Keratinocyte (primary cell): ENCODE results near the gene GRWD1. TPM values are rescaled to one million over a fixed set of nuclear protein-coding genes. Genes with fewer than 3 reads are reported as not detected.

Experiments used
- DNase-seq: peaks from one replicate; pipeline ENCODE4 v3.0.0-alpha.2; 2011; ENCODE audit warnings: low read depth, missing footprints, low spot score
- FAIRE-seq: peaks from 2 replicates; lab custom pipeline; 2011; peaks lifted over from hg19 to GRCh38; lab: Jason Lieb, UNC
- H2AFZ ChIP-seq: 2 replicates; pipeline ENCODE4 v1.6.0; 2012; ENCODE audit warnings: low read length, control low read depth, inconsistent platforms; ENCODE audit not compliant: control insufficient read depth
- H3K27ac ChIP-seq: 2 replicates; pipeline ENCODE4 v1.5.1; 2011; ENCODE audit warnings: low read length; ENCODE audit not compliant: control insufficient read depth, insufficient read depth
- H3K27me3 ChIP-seq: 3 replicates; pipeline ENCODE4 v1.6.0; 2011; ENCODE audit warnings: low read length; ENCODE audit not compliant: control insufficient read depth, insufficient read depth; ENCODE audit errors: extremely low read depth
- H3K36me3 ChIP-seq, 2 experiments: 2 replicates in 1 of 2; 3 replicates in 1 of 2; pipeline ENCODE4 v1.5.1; 2011; ENCODE audit warnings: low read length in 2 of 2, mild to moderate bottlenecking in 1 of 2; ENCODE audit not compliant: control insufficient read depth in 2 of 2, insufficient read depth in 2 of 2; ENCODE audit errors: extremely low read depth in 1 of 2
- H3K4me1 ChIP-seq: 3 replicates; pipeline ENCODE4 v1.5.1; 2011; ENCODE audit warnings: low read length; ENCODE audit not compliant: control insufficient read depth, insufficient read depth; ENCODE audit errors: extremely low read depth
- H3K4me2 ChIP-seq: 3 replicates; pipeline ENCODE4 v1.6.0; 2011; ENCODE audit warnings: low read depth, low read length; ENCODE audit not compliant: control insufficient read depth, insufficient read depth; ENCODE audit errors: extremely low read depth
- H3K4me3 ChIP-seq, 3 experiments: fragments of 200-600 bp in 1 of 3; sonication (generic) in 1 of 3; 2 replicates in 2 of 3; 3 replicates in 1 of 3; pipeline ENCODE4 v1.5.1; 2011 to 2016; ENCODE audit warnings: low read length in 3 of 3, mild to moderate bottlenecking in 3 of 3, control low read depth in 2 of 3, inconsistent platforms in 1 of 3, low read depth in 1 of 3, mixed read lengths in 1 of 3, mixed run types in 1 of 3, moderate library complexity in 1 of 3; ENCODE audit not compliant: control insufficient read depth in 2 of 3, insufficient read depth in 2 of 3; ENCODE audit errors: extremely low read depth in 1 of 3
- H3K79me2 ChIP-seq: 2 replicates; pipeline ENCODE4 v1.6.0; 2012; ENCODE audit warnings: low read length; ENCODE audit not compliant: control insufficient read depth, insufficient read depth
- H3K9ac ChIP-seq: 3 replicates; pipeline ENCODE4 v1.6.0; 2011; ENCODE audit warnings: low read length; ENCODE audit not compliant: control insufficient read depth, insufficient read depth; ENCODE audit errors: extremely low read depth
- H3K9me1 ChIP-seq: 3 replicates; pipeline ENCODE4 v1.6.0; 2011; ENCODE audit warnings: low read length; ENCODE audit not compliant: control insufficient read depth, insufficient read depth; ENCODE audit errors: extremely low read depth
- H3K9me3 ChIP-seq: 2 replicates; pipeline ENCODE4 v1.5.1; 2012; ENCODE audit warnings: low read depth, low read length; ENCODE audit not compliant: control insufficient read depth
- H4K20me1 ChIP-seq: 3 replicates; pipeline ENCODE4 v1.6.0; 2011; ENCODE audit warnings: low read length; ENCODE audit not compliant: control insufficient read depth, insufficient read depth; ENCODE audit errors: extremely low read depth
- CTCF ChIP-seq, 3 experiments: IDR thresholded peaks in 1 of 3; conservative IDR thresholded peaks in 1 of 3; optimal IDR thresholded peaks in 1 of 3; 2 replicates in 2 of 3; 3 replicates in 1 of 3; pipeline versions ENCODE3 to v1.5.1; 2011; ENCODE audit warnings: low read length in 3 of 3, mild to moderate bottlenecking in 3 of 3, moderate library complexity in 2 of 3, control low read depth in 1 of 3, inconsistent platforms in 1 of 3; ENCODE audit not compliant: insufficient read depth in 2 of 3; ENCODE audit errors: extremely low read depth in 1 of 3
- EZH2 ChIP-seq: IDR thresholded peaks from one replicate; pipeline ENCODE4 v1.6.1; 2012; ENCODE audit warnings: inconsistent platforms, mild to moderate bottlenecking, low read length, moderate library complexity
- dilution Hi-C: fragments of 300-500 bp; cut with MboI; formaldehyde crosslinking; loops from one replicate; pipeline ENCODE4 v1.7.0; 2020; ENCODE audit warnings: low sequenced_read_pairs; ENCODE audit not compliant: extremely low pct_ligation_motif_present
- polyA plus RNA-seq, 5 experiments: library from polyadenylated mRNA; depleted of rRNA in 3 of 5; stranded (reverse) in 3 of 5; stranded (forward) in 1 of 5; unstranded in 1 of 5; fragments of >200 nt; gene quantifications; 1 replicate in 1 of 5; 2 replicates in 3 of 5; 3 replicates in 1 of 5; pipeline versions ENCODE4 v1.2.1 to v1.2.3, GENCODE V29; 2011 to 2012; ENCODE audit warnings: missing spikeins in 2 of 5, low read depth in 1 of 5, low replicate concordance in 1 of 5

The GRWD1 gene
- polyA plus RNA-seq, 1 donor (not counting 4 experiments of a cell fraction or from before 2014, with no cell fraction given), result 26.1 TPM

DNA sequence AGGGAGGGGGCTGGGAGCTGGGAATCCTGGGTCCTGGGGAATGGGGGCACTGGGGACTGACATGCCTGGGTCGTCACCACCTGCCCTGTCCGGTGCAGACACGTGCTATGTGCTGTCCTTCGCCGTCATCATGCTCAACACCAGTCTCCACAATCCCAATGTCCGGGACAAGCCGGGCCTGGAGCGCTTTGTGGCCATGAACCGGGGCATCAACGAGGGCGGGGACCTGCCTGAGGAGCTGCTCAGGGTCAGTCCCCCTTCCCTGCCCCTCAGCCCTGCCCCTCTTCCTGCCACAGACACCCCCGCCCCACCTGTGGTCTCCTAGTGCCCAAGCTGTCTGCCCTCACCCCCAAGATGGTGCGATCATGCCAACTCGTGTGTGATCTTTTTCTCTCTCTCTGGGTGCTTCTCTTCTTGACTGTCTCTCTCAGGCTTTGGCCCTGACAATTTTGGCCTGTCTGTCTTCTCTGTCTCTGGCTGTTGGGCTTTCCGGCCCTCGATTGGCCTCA is 28.4 kb downstream of the GRWD1 start:
- H3K9me3 ChIP-seq, result no peaks in the 10 kb centered on the region
- H3K36me3 ChIP-seq, result peaks cover 55 to 60% of the 10 kb centered on the region in 2 experiments
- H4K20me1 ChIP-seq, result peaks cover 5% of the 10 kb centered on the region
- no peaks in the 10 kb centered on the region for H3K27me3 ChIP-seq
- DNase-seq (no peak), FAIRE-seq (no peak)
- H2AFZ ChIP-seq, result no peak overlapping the region
- peaks cover 16% of the 10 kb centered on the region for H3K79me2 ChIP-seq
- H3K27ac ChIP-seq, result no peak overlapping the region
- dilution Hi-C loops, result no loop called here
- H3K4me3 ChIP-seq, result no peak overlapping the region
- H3K4me2 ChIP-seq, result no peak overlapping the region
- no peaks in the 10 kb centered on the region for H3K9me1 ChIP-seq
- H3K4me1 ChIP-seq, result peaks cover 14% of the 10 kb centered on the region
- H3K9ac ChIP-seq, result no peak overlapping the region
- TF ChIP-seq EZH2 (no peak), CTCF (optimal IDR thresholded peaks at IDR 0.05 in 1 of 3, IDR thresholded peaks at IDR 0.05 in 1 of 3, conservative IDR thresholded peaks at IDR 0.05 in 1 of 3; ENCODE audit: extremely low read depth in 1 of 3, insufficient read depth in 2 of 3, low read length in 3 of 3) (no peak)

DNA sequence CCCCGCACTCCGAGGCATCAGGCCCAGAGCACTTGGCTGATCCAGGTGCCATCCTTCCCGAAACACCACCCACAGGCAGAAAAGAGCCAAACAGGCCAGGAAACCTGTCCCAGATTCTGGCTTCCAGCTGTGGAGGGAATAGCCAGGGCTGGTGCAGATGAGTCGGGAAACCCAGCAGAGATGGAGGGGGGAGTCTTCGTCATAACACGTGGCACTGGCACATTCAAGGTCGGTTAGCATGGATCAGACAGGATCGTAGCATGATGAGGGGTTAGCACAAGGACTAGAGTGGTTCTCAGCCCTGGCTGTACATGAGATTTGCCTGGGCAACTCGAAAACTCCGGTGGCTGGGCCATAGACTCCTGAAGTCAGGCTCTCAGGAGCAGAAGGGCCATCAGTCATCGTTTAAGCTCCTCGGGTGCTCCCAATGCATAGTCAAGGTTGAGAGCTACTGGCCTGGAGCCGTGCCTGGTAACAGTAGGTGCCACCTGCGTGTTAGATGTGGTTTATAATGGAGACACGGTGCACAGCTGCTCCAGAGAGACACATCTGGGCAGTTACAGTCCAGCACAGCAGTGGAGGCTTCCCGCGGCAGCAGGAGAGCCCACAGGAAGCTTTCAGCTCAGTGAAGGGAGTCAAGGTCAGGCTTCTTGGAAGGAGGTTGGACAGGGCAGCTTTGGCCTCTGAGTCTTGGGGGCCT is 29.7 kb downstream of the GRWD1 start:
- H3K4me2 ChIP-seq, result no peak overlapping the region
- no peak for FAIRE-seq
- H3K4me1 ChIP-seq, result peaks cover 20% of the 10 kb centered on the region
- peaks cover 9% of the 10 kb centered on the region for H3K79me2 ChIP-seq
- dilution Hi-C loops, result no loop called here
- H3K27ac ChIP-seq, result no peak overlapping the region
- no peaks in the 10 kb centered on the region for H3K27me3 ChIP-seq
- H3K4me3 ChIP-seq, result no peak overlapping the region
- no peaks in the 10 kb centered on the region for H3K9me3 ChIP-seq
- peaks cover 58 to 68% of the 10 kb centered on the region in 2 experiments for H3K36me3 ChIP-seq
- peaks cover 5% of the 10 kb centered on the region for H4K20me1 ChIP-seq
- H2AFZ ChIP-seq, result no peak overlapping the region
- H3K9ac ChIP-seq, result no peak overlapping the region
- no peak for TF ChIP-seq EZH2
- no peak for TF ChIP-seq CTCF (optimal IDR thresholded peaks at IDR 0.05 in 1 of 3, IDR thresholded peaks at IDR 0.05 in 1 of 3, conservative IDR thresholded peaks at IDR 0.05 in 1 of 3; ENCODE audit: extremely low read depth in 1 of 3, insufficient read depth in 2 of 3, low read length in 3 of 3)
- no peak for DNase-seq
- no peaks in the 10 kb centered on the region for H3K9me1 ChIP-seq
